Measurements from ENCODE around the gene SOBP.

DNA sequence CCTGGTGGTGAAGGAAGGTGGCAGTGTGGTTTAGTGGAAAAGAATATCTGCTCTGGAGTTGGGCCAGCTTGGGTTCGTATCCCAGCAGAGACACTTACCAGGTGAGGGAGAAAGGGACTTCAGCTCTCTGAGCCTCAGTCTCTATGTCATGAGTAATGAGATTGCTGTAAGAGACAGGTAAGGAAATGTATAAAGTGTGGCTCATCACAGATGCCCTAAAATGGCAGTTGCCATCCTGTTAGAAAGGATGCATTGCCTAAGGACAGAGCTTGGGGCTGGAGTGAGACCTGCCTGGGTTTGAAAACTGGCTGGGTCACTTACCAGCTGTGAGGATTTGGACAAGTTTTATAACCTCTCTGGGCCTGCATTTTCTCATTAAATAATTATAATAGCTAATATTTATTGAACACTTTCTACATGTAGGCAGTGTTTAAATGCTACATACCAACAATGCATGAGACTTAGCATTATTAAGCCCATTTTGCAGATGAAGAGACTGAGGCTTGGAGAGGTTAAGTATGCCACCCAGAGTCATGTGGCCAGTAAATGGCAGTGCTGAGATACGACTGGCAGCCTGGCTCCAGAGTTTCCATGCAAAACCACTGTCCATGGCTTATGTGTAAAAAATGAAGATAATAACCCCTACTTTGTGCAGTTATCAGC, 157.0 kb downstream of the SOBP start:
- TF ChIP-seq EP300 (IDR thresholded peaks at IDR 0.05): no peak
- TF ChIP-seq CTCF (IDR thresholded peaks at IDR 0.05): no peak
- TF ChIP-seq POLR2AphosphoS5 (IDR thresholded peaks at IDR 0.05): no peak
- TF ChIP-seq POLR2A (IDR thresholded peaks at IDR 0.05): no peak

Data from upper lobe of left lung (tissue), 4 donors.